Naive thymus-derived CD8-positive, alpha-beta T cell (primary cell): ENCODE data around the gene FUT7. TPM values are rescaled to one million over a fixed set of nuclear protein-coding genes. Genes with fewer than 3 reads are reported as not detected.
"Not testable (repeated sequence)": the region's sequence is repeated elsewhere in the genome, so short reads cannot be mapped to it uniquely, and the experiment has no call there.

Experiments used
- ATAC-seq, 2 donors: fragments of 150-1000 bp; cut with Tn5 transposase in 1 of 2; sonication (Bioruptor Pico), chemical (Tn5 transposase) in 1 of 2; 1 replicate in 1 of 2; 2 replicates in 1 of 2; pipeline ENCODE4 v1.10.0; 2021; ENCODE audit warnings: mild to moderate bottlenecking in 2 of 2, moderate library complexity in 2 of 2
- POLR2A ChIA-PET: fragments of 350-600 bp; sonication (Branson Sonifier 250); formaldehyde crosslinking; loops from one replicate; lab custom pipeline; 2021; ENCODE audit warnings: antibody characterized with exemption; lab: Charles Lee
- DNase-seq, 10 donors: peaks; one replicate each; pipeline versions ENCODE4 v3.0.0 to v3.0.0-alpha.2; 2020 to 2022
- H3K27ac Mint-ChIP-seq, 10 donors: one replicate each; pipeline ENCODE4 v1.8.0; 2020 to 2022; ENCODE audit warnings: mild to moderate bottlenecking in 10 of 10, mixed read lengths in 10 of 10, moderate library complexity in 4 of 10, inconsistent platforms in 1 of 10
- H3K27me3 Mint-ChIP-seq, 5 donors: one replicate each; pipeline ENCODE4 v1.8.0; 2021 to 2022; ENCODE audit warnings: mixed read lengths in 5 of 5
- H3K36me3 Mint-ChIP-seq, 3 donors: one replicate each; pipeline ENCODE4 v1.8.0; 2020 to 2022; ENCODE audit warnings: mixed read lengths in 3 of 3, mild to moderate bottlenecking in 2 of 3, inconsistent platforms in 1 of 3
- H3K4me1 Mint-ChIP-seq, 4 donors: one replicate each; pipeline ENCODE4 v1.8.0; 2021 to 2022; ENCODE audit warnings: mixed read lengths in 4 of 4
- H3K4me3 Mint-ChIP-seq, 10 donors: one replicate each; pipeline ENCODE4 v1.8.0; 2020 to 2022; ENCODE audit warnings: mild to moderate bottlenecking in 10 of 10, mixed read lengths in 10 of 10, moderate library complexity in 6 of 10, inconsistent platforms in 1 of 10
- H3K9me3 Mint-ChIP-seq, 9 donors: one replicate each; pipeline ENCODE4 v1.8.0; 2020 to 2022; ENCODE audit warnings: mixed read lengths in 9 of 9, mild to moderate bottlenecking in 3 of 9, inconsistent platforms in 1 of 9, moderate library complexity in 1 of 9
- polyA plus RNA-seq, 3 donors: library from polyadenylated mRNA; unstranded; fragments of 300-500 nt; fragmentation: Illumina TruSeq; gene quantifications; one replicate each; pipeline ENCODE4 v1.2.3, GENCODE V29; 2021
- total RNA-seq, 8 experiments: library from RNA in 2 of 8; stranded (reverse) in 2 of 8; gene quantifications; one replicate each; pipeline ENCODE4 v1.2.3 and lab custom pipeline; 2021 to 2026

FUT7 gene
- total and polyA plus RNA-seq, 5 experiments from 2014 or later: 0.13 to 1.6 (median 1.4) TPM; not detected in 1

DNA sequence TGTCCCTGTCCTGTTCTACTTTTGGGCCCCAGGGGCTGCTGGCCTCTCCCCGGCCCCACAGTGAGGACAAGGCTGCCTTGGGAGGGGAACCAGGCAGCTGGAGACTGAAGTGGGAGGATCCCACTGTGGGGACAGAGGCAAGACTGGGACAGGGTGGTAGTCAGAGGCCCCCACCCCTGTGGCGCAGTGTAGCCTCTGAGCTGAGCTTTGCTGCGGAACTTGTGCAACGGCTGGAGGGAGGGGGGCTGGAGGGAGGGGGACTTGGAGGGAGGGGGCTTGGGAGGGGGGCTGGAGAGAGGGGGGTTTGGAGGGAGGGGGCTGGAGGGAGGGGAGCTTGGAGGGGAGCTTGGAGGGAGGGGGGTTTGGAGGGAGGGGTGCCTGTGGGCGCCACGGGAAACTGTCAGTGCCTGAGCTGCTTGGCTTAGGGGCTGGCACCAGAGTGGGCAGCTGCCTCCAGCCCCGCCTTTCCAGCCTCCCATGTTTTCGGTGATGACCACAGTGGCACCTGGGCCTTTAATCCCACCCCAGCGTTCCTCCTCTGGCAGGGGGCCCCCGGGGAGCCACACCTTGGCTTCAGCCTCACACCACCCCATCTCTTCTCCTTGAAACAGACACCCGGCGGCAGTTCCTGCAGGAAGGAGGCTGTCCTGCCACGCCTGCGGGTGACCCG lies 2.3 kb upstream of the FUT7 start:
- POLR2A ChIA-PET: interaction anchor here (0.7 to 3.2 kb wide), 17 partner anchors 10 to 306 kb away, joined by 3 to 17 read pairs (median 5); partner anchors contain the start of genes AJM1, CLIC3, FBXW5 and MAN1B1
- ATAC-seq (no peak), DNase-seq (no peak)
- H3K4me3 Mint-ChIP-seq: peak overlapping the region; percentile 65 to 89 (median 78)
- no peaks in the 10 kb centered on the region for H3K9me3 Mint-ChIP-seq
- H3K4me1 Mint-ChIP-seq: peaks cover 24 to 59% (median 51%) of the 10 kb centered on the region in 4 donors
- peaks cover 0 to 2% (median 0%) of the 10 kb centered on the region in 5 donors for H3K27me3 Mint-ChIP-seq
- no peaks in the 10 kb centered on the region for H3K36me3 Mint-ChIP-seq
- peak overlapping the region in 9 of 10 donors; percentile 19 to 88 (median 79) for H3K27ac Mint-ChIP-seq

DNA sequence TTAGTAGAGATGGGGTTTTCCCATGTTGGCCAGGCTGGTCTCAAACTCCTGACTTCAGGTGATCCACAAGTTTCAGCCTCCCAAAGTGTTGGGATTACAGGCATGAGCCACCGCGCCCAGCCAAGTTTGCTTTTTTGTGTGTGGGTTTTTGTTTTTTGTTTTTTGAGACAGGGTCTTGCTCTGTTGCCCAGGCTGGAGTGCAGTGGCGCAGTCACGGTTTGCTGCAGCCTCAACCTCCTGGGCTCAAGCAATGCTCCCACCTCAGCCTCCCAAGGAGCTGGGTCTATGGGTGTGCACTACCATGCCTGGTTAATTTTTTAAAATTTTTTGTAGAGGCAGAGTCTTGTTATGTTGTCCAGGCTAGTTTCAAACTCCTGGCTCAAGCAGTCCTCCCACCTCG lies 1.6 kb upstream of the FUT7 start:
- ATAC-seq, DNase-seq, H3K36me3 Mint-ChIP-seq, H3K9me3 Mint-ChIP-seq, H3K27me3 Mint-ChIP-seq: not testable (repeated sequence)
- POLR2A ChIA-PET: interaction anchor here (1.0 to 3.2 kb wide), 4 partner anchors 9 to 243 kb away, joined by 3 to 16 read pairs (median 5); partner anchors contain the start of genes PAXX, TMEM141 and TUBB4B
- peak overlapping the region in 6 of 10 donors; percentile 19 to 84 (median 46) for H3K4me3 Mint-ChIP-seq
- peak overlapping the region in 5 of 10 donors; percentile 14 to 80 (median 65) for H3K27ac Mint-ChIP-seq
- H3K4me1 Mint-ChIP-seq: peaks cover 24 to 61% (median 57%) of the 10 kb centered on the region in 4 donors

DNA sequence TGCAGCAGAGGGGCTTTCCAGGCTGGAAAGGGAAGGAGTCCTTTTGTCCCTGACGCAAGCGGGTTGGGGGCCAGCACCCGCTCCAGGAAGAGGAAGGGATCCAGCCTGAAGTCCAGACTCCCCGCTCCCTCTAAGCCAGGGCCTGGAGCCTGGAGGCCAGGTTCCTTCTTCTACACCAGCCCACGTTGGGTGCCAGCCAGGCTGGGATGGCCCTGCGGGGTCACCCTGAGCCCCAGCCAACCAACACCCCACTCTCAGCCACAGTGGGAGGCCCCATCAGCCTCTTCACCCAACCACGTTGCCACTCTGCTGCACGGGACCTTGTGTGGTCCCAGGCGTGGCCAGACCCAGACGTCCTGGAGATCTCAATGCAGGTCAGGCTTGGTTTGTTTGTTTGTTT lies 970 bp upstream of the FUT7 start:
- Mint-ChIP-seq H3K27ac (peak overlapping the region in 7 of 10 donors; percentile 14 to 80 (median 49)), H3K4me3 (peak overlapping the region in 6 of 10 donors; percentile 3 to 84 (median 43)), H3K9me3 (no peaks in the 10 kb centered on the region), H3K27me3 (no peaks in the 10 kb centered on the region), H3K4me1 (peaks cover 24 to 61% (median 57%) of the 10 kb centered on the region in 4 donors), H3K36me3 (no peaks in the 10 kb centered on the region)
- DNase-seq (no peak), ATAC-seq (no peak)
- POLR2A ChIA-PET: interaction anchor here (1.0 to 3.2 kb wide), 3 partner anchors 8 to 208 kb away, joined by 3 to 16 read pairs (median 5); partner anchors contain the start of genes PAXX and TUBB4B

DNA sequence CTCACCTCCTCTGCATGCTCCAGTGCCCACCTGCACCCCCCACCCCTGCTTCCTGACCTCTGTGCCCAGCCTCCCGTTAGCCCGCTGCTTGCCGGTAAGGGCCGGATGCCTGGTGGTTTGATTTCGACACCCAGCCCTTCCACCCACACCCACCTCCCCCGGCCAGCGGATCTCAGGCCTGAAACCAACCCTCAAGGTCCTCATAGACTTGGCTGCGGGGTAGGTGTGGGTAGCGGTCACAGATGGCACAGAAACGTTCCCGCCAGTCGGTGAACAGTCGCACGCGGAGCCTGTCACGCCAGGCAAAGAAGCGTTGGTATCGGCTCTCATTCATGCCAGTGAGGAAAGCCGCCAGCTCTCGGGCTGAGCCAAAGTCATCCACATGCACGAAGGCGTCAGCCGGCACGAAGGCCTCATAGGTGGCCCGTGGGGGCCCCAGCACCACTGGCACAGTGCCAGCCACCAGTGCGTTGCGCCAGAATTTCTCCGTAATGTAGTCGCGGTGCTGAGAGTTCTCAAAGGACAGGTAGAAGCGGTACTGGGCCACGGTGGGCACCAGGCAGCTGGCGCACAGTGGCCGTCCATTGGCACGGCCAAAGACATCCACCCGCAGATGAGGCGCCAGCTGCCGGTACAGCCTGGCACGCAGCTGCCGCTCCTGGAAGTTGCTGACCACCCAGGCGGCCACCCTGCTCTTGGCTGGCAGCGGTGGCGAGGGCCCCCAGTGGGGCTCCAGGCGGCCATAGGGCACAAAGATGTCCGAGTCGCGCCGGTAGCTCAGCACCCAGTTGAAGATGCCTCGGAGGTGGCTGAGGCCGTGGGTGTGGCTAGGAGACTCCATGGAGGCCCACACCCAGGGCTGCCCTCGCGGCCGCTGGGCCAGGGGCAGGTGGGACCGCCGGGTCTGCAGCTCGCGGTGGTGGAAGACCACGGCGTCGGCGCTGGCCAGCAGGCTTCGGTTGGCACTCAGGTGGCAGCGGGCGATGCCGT lies 1.1 kb downstream of the FUT7 start:
- Mint-ChIP-seq H3K4me1 (peaks cover 26 to 74% (median 70%) of the 10 kb centered on the region in 4 donors), H3K9me3 (no peaks in the 10 kb centered on the region), H3K27ac (peak overlapping the region in 9 of 10 donors; percentile 57 to 89 (median 72)), H3K36me3 (no peaks in the 10 kb centered on the region), H3K27me3 (no peaks in the 10 kb centered on the region), H3K4me3 (peak overlapping the region; percentile 66 to 88 (median 80))
- POLR2A ChIA-PET: interaction anchor here (0.9 to 2.6 kb wide), 7 partner anchors 35 to 243 kb away, joined by 4 to 13 read pairs (median 5); partner anchors contain the start of genes CLIC3, MAN1B1, PAXX and RABL6
- DNase-seq (peak in 2 of 10 donors; percentile 31 to 56), ATAC-seq (no peak)

DNA sequence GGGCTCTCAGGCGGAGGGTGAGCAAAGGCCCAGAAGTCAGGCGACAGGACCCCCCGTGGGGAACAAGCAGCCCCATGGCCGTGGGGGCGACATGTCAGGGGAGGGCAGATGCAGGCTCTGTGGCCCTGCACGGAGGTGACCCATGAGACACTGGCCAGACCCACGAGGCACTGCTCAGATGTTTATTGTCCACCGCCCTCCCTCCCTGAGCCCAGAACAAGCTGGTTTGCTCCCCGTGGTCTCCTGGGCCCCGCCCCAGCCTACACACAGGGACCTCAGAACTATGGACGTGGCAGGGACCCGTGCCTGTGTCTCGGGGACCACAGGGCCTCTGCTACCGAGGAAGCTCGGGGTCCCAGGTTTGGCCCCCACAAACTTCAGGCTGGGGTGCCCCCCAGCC lies 1.9 kb downstream of the FUT7 start:
- no peak for ATAC-seq
- H3K27ac Mint-ChIP-seq: peak overlapping the region in 7 of 10 donors; percentile 57 to 89 (median 81)
- POLR2A ChIA-PET: interaction anchor here (0.6 to 2.6 kb wide), 9 partner anchors 30 to 242 kb away, joined by 3 to 13 read pairs (median 3); partner anchors contain the start of genes CLIC3, FBXW5, MAN1B1 and PAXX
- H3K4me3 Mint-ChIP-seq: peak overlapping the region; percentile 76 to 88 (median 82)
- H3K27me3 Mint-ChIP-seq: no peaks in the 10 kb centered on the region
- no peaks in the 10 kb centered on the region for H3K9me3 Mint-ChIP-seq
- no peaks in the 10 kb centered on the region for H3K36me3 Mint-ChIP-seq
- peaks cover 22 to 72% (median 67%) of the 10 kb centered on the region in 4 donors for H3K4me1 Mint-ChIP-seq
- DNase-seq: no peak

DNA sequence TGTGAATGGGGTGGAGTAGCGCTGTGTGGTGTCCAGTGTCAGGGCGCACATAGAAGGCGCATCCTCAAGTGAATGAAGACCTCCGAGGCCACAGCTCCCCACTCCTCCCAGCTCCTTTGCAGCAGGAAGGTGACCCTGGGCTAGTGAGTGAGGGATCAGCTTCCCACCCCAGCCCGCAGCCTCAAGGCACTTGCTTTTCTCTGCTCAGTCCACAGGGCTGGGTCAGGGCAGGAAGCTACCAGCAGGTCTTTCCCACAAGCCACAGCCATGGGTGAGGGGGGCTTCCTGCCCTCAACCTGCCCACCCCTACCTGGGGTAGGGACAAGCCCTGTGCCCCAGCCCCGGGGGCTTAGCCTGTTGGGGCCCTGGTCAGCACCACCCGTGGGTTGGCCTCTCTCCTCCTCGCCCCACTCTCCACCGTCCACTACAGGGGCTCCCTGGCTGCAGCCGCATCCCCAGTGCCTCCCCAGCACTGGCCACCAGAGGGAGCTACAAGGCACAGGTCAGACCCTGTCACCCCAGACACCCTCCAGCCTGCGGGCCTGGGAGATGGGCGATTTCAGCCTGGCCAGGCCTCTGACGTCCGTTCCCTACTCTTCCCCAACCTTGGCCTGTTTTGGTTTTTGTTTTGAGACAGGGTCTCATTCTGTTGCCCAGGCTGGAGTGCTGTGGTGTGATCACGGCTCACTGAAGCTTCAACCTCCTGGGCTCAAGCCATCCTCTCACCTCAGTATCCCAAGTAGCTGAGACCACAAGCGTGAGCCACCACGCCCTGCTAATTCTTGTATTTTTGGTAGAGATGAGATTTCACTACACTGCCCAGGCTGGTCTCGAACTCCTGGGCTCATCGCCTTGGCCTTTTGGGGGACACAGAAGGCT lies 2.6 kb downstream of the FUT7 start:
- H3K4me3 Mint-ChIP-seq: peak overlapping the region; percentile 75 to 88 (median 83)
- peak overlapping the region; percentile 56 to 88 (median 72) for H3K27ac Mint-ChIP-seq
- no peaks in the 10 kb centered on the region for H3K36me3 Mint-ChIP-seq
- H3K27me3 Mint-ChIP-seq: no peaks in the 10 kb centered on the region
- DNase-seq (peak; percentile 29 to 76 (median 62)), ATAC-seq (peak; percentile 15 to 29)
- POLR2A ChIA-PET: interaction anchor here (0.6 to 4.9 kb wide), 12 partner anchors 29 to 240 kb away, joined by 3 to 26 read pairs (median 3); partner anchors contain the start of genes C8G, CLIC3, FBXW5 and MAN1B1
- no peaks in the 10 kb centered on the region for H3K9me3 Mint-ChIP-seq
- H3K4me1 Mint-ChIP-seq: peaks cover 16 to 68% (median 61%) of the 10 kb centered on the region in 4 donors

DNA sequence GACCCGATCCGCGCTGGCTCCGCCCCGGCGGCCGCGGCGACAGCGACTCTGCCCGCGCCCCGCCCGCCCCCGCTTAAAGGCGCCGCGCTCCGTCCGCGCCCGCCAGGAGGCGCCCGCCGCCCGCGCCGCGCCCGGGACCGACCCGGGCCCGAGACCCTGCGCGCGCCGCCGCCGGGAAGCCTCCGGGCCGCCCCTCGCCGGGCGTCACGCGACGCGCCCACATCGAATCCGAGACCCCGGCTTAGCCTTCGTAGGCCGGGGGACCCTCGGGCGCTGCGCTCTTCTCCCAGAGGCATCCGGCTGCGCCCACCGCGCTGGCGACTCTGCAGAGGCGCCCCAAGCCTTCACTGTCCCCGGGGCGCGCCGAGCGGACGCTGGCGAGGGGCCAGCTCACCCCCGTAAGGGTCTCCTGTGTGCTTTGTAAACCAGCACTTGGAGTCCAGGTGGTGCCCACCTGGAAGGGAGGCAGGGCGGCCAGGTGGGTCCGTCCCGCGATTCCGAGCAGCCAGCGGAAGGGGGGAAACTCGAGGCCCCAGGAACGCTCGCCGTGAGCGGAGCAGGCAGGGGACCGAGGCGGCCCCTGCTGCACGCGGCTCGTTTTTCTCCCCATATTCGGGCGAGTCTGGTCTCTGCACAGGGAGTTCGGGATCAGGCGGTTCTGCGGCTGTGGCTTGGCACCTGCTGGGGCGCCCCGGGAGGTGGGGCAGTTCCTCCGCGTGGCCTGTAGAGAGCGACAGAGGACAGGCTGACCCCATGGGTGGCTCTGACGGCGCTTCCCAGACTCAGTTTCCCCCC lies 3.4 kb downstream of the FUT7 start:
- Mint-ChIP-seq H3K4me1 (peaks cover 16 to 66% (median 55%) of the 10 kb centered on the region in 4 donors), H3K27ac (peak overlapping the region in 8 of 10 donors; percentile 9 to 88 (median 72)), H3K4me3 (peak overlapping the region; percentile 75 to 88 (median 83)), H3K36me3 (no peaks in the 10 kb centered on the region), H3K27me3 (no peaks in the 10 kb centered on the region), H3K9me3 (no peaks in the 10 kb centered on the region)
- DNase-seq (peak; percentile 32 to 80 (median 64)), ATAC-seq (peak; percentile 63 to 77)
- POLR2A ChIA-PET: interaction anchor here (0.6 to 4.9 kb wide), 11 partner anchors 9 to 239 kb away, joined by 3 to 26 read pairs (median 3); partner anchors contain the start of genes C8G, CLIC3, FBXW5 and MAN1B1

DNA sequence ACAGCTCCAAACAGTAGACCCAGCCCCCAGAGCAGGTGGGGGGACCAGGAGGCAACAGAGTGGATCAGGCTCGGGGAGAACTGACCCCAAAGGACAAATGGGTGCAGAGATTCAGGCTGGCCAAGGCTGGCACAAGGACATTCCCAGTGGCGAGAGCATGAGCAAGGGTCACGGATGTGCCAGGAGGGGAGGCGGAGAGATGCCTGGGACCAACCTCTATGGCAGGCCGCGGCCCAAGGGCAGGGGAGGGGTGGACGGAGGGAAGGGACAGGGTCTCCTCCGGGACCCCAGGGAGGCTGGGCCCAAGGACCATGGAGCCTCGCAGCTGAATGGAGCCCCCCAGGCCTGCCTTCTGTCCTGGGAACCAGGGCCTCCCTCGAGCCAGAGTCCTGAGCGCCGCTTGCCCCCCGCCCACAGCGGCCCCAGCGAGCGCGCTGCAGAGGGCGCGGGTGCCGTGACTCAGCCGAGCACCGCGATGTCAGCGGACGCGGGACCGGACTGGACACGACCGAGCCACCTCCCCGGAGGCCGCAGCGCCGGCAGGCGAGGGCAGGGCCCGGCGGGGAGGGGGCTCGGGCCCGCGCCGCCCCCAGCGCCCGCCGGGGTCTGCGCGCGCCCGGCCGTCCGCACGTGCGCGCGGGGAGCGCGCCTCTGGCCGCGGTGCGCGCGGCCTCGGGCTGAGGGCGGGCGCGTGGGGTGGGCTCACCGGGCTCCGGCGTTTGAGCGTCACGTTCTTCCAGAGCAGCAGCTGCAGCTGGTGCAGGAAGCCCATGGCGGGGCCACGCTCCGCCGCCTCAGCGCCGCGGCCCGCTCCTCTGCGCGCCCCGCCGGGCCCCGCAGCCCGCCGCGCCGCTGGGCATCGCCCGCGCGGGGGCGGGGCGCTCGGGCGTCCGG lies 4.3 kb downstream of the FUT7 start, which contains the start of gene ABCA2:
Gene ABCA2, minus strand, starts transcription at position 869 of the 894 bp plus-strand sequence. Its CDS starts 97 bp downstream, at position 772.
- DNase-seq (no peak), ATAC-seq (no peak)
- POLR2A ChIA-PET: interaction anchor here (0.6 to 4.9 kb wide), 8 partner anchors 8 to 248 kb away, joined by 3 to 26 read pairs (median 4); partner anchors contain the start of genes C8G, CLIC3 and PAXX
- Mint-ChIP-seq H3K36me3 (no peaks in the 10 kb centered on the region), H3K9me3 (no peaks in the 10 kb centered on the region), H3K27me3 (no peaks in the 10 kb centered on the region), H3K27ac (peak within 1 kb of the TSS in 9 of 10 donors; percentile 53 to 89 (median 75)), H3K4me3 (peak within 1 kb of the TSS; percentile 76 to 91 (median 86)), H3K4me1 (peaks cover 18 to 59% (median 47%) of the 10 kb centered on the region in 4 donors)

DNA sequence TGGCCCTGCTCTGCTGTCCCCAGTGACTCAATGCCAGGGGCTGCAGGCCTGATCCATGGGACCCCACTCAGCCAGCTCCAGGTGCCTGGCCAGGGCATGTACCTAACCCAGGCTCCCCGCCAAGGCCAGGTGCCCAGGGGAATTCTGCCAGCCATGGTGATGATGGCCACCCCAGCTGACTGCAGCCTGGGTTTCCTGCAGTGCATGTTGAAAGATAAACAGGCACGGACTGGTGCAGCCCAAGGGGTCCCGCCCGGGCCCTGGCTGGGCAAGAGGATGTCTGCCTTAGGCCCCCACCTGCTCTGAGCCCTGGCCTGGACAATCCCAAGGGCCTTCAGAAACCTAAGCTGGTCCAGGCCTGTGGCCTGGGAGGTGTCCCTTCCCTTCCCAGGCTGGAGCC lies 5.1 kb downstream of the FUT7 start:
- POLR2A ChIA-PET: interaction anchor here (0.6 to 4.9 kb wide), 8 partner anchors 9 to 247 kb away, joined by 3 to 26 read pairs (median 4); partner anchors contain the start of genes C8G and CLIC3
- peaks cover 15 to 52% (median 42%) of the 10 kb centered on the region in 4 donors for H3K4me1 Mint-ChIP-seq

More for the DNA sequence above, 5.1 kb downstream of the FUT7 start:
- Mint-ChIP-seq H3K9me3 (no peaks in the 10 kb centered on the region), H3K4me3 (peak overlapping the region in 9 of 10 donors; percentile 76 to 91 (median 81)), H3K36me3 (no peaks in the 10 kb centered on the region), H3K27me3 (no peaks in the 10 kb centered on the region), H3K27ac (peak overlapping the region in 3 of 10 donors; percentile 36 to 75 (median 71))
- ATAC-seq (no peak), DNase-seq (no peak)
